CD4-positive, alpha-beta T cell treated with Interleukin-15 for 4 hours (primary cell): ENCODE measurements around the gene DNAH9.

ENCODE experiments used
- DNase-seq: peaks from one replicate; pipeline ENCODE4 v3.0.0-alpha.2; 2020; ENCODE audit warnings: low spot score

DNAH9 gene

DNA sequence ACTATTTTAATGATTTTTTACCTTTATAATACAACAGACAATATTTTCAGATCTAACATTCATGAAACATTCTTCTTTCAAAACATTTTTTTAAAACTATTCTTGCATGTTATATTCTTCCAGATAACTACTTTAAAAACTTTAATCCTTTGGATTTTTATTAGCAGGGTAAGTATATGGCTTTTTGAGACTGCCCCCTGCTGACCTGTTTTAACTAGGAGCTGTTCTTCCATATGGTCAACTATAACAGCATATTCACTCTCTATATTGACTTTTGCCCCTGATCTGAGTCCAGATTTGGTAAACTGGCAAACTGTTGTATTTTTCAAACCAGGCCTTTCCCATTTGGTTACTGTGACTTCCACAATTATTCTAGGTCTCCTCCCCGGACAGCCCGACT lies 382.5 kb downstream of the DNAH9 start:
- no peak for DNase-seq

- no peak for DNase-seq
Observed at GRCh38 chr17:11981862-11982261, 383.6 kb downstream of the DNAH9 start.

DNA sequence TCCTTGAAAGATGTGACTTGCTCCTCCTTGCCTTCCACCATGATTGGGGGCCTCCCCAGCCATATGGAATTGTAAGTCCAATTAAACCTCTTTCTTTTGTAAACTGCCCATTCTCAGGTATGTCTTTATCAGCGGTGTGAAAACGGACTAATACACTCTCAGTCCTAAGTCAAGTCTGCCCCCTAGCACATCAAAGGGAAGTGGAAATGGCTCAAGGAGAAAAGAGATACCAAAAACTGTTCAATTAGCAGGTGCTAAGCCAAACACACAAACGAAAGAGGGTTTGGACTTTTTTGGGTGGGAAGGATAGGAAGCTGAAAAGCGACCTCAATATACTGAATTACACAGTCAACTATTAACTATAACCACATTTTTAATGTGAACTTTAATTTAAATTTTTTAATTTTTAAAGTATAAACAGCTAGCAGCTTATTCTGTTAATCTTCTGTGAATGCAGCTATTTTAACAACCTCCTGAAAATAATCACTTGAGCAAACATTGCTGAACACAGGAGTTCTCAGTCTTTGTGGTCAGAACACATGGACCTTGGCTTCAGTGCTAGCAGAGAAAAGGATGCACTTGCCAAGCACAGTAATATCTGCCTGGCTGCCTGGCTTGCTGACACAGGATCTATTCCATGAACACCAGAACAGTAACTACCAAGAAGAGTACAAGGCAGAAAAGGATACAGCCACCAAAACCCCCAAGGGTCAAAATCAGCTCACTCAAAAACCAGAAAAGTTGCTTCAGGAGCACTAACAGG lies 388.1 kb downstream of the DNAH9 start:
- DNase-seq = no peak

GRCh38 chr17:11986942-11987329 lies 388.7 kb downstream of the DNAH9 start:
- DNase-seq = no peak

GRCh38 chr17:11990363-11990983 lies 392.2 kb downstream of the DNAH9 start:
- DNase-seq = no peak

DNA sequence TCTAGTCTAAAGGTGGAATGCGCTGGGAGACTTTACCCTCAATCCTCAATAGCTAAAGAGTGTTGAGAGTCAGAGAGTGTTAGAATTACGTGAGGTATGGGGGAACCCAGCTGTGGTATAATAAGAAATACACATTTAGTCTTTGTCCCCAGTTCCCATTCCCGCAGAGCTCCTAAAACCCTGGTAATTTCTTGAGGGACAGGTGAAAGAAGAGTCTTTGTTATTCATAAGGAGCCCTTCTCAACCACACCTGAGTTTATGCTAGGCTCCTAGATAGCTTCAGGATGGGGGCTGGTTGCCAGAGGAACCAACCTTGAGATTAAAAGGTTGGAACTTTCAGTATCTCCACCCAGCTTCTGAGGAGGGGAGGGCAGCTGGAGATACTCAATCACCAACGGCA lies 393.2 kb downstream of the DNAH9 start:
- DNase-seq = no peak

GRCh38 chr17:11996722-11997146 lies 398.5 kb downstream of the DNAH9 start:
- peak; percentile 40 for DNase-seq

- DNase-seq = peak; percentile 94
Observed at GRCh38 chr17:11997147-11997971, 399.1 kb downstream of the DNAH9 start, which contains the start of gene ZNF18. ZNF18 (minus strand) TSS chr17:11997475; CDS start chr17:11992829, 4,646 bp downstream.

DNA sequence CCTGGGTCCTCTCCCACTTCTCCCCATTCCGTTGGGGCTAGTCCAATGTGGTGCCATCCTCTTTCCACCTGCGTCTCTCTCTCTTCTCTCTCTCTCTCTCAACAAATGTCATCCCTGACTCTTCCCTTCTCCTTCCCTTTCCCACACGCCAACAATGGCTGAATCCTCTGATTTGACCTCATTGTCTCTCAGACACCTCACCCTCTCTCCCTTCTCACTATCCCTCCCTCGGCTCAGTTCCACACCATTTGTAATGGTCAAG lies 399.6 kb downstream of the DNAH9 start:
- no peak for DNase-seq

DNA sequence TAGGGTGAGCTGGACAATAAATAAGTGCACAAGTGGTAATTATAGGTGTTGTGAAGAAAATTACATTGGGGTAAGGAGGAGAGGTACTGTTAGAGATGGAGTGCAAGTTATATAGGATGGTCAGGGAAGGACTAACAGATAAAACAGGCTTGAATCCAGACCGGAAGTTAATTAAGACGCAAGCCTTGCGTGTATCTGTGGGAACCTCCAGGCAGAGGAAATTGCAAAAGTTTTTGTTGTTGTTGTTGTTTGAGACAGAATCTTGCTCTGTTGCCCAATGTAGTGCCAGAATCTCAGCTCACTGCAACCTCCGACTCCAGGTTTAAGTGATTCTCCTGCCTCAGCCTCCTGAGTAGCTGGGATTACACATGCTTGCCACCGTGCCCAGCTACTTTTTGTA lies 401.4 kb downstream of the DNAH9 start:
- DNase-seq = no peak

GRCh38 chr17:12007466-12007865 lies 409.2 kb downstream of the DNAH9 start:
- no peak for DNase-seq
